ENCODE results near the gene SCD5.

SCD5 gene

GRCh38 chr4:82758701-82759685, 39.6 kb downstream of the SCD5 start:
- no peak for DNase-seq

GRCh38 chr4:82756061-82756460, 42.5 kb downstream of the SCD5 start:
- DNase-seq = no peak

GRCh38 chr4:82755650-82756049, 42.9 kb downstream of the SCD5 start:
- DNase-seq = no peak

GRCh38 chr4:82754513-82755165, 44.0 kb downstream of the SCD5 start:
- no peak for DNase-seq

GRCh38 chr4:82753725-82754410, 44.7 kb downstream of the SCD5 start:
- no peak for DNase-seq

GRCh38 chr4:82753238-82753637, 45.4 kb downstream of the SCD5 start:
- no peak for DNase-seq

- no peak for DNase-seq
Observed at GRCh38 chr4:82748810-82749470, 49.7 kb downstream of the SCD5 start.

GRCh38 chr4:82747686-82748575, 50.7 kb downstream of the SCD5 start:
- peak; percentile 12 for DNase-seq

GRCh38 chr4:82746705-82747574, 51.7 kb downstream of the SCD5 start:
- no peak for DNase-seq

GRCh38 chr4:82745173-82745842, 53.3 kb downstream of the SCD5 start:
- DNase-seq = no peak

- DNase-seq = peak; percentile 9
Observed at GRCh38 chr4:82744284-82744968, 54.2 kb downstream of the SCD5 start.

- no peak for DNase-seq
Observed at GRCh38 chr4:82741188-82741587, 57.4 kb downstream of the SCD5 start.

- DNase-seq = no peak
Observed at GRCh38 chr4:82739287-82740190, 59.1 kb downstream of the SCD5 start.

- DNase-seq = no peak
Observed at GRCh38 chr4:82737354-82737753, 61.2 kb downstream of the SCD5 start.

- no peak for DNase-seq
Observed at GRCh38 chr4:82733636-82734035, 65.0 kb downstream of the SCD5 start.

- no peak for DNase-seq
Observed at GRCh38 chr4:82728301-82728700, 70.3 kb downstream of the SCD5 start.

GRCh38 chr4:82726596-82726995, 72.0 kb downstream of the SCD5 start:
- DNase-seq = no peak

GRCh38 chr4:82721819-82722423, 76.7 kb downstream of the SCD5 start:
- peak; percentile 61 for DNase-seq

All from NCI-H510A treated with DMSO at 0.1 percent for 48 hours (cell line).